ENCODE data around the gene TGM2. TPM values are rescaled to one million over a fixed set of nuclear protein-coding genes. Genes with fewer than 3 reads are reported as not detected.

TGM2 gene
- total RNA-seq, 2 experiments from 2014 or later: 0.06 to 0.27 TPM

DNA sequence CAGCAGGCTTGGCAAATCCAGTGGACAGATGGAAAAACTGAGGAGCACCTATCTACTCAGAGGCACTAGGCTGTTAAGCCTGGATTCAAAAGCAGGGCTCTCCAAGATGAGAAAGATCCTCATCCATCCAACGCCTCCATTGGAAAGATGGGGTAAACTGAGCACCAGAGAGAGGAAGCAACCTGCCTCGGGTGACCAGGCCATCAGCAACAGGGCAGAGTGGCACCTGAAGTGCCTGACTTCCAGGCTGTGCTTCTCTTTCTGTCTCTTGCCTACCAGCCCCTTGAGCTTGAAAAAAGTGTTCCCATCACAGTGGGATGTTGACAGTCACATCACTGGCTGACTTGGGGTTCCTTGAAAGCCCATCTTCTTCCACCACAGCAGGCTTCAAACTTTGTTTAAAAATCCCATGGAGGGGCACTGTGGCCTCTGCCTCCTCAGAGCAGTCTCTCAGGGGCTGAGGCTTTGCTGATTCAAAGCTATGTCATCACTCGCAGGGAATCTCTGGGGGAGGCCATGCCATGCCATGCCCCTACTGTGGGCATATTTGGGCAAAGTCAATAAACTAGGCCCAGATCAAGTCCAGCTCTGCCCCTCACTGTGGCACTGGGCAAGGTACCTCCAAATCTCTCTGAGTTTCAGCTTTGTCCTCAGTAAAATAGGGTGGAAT lies 44.8 kb upstream of the TGM2 start:
- Mint-ChIP-seq H3K9me3 (no peaks in the 10 kb centered on the region), H3K4me1 (ENCODE audit: low read depth) (no peaks in the 10 kb centered on the region), H3K4me3 (no peak overlapping the region), H3K36me3 (ENCODE audit: low read depth) (no peaks in the 10 kb centered on the region), H3K27ac (no peak overlapping the region), H3K27me3 (peaks cover 15% of the 10 kb centered on the region)
- intact Hi-C loops (cut with DNase I, micrococcal nuclease): no loop called here
- H3K9me3 ChIP-seq (ENCODE audit: control insufficient read depth in 1 of 2, insufficient read depth in 1 of 2, low read length in 2 of 2): no peaks in the 10 kb centered on the region
- ATAC-seq (ENCODE audit: poor library complexity): no peak
- peaks cover 2 to 6% of the 10 kb centered on the region in 2 experiments for H3K27me3 ChIP-seq (ENCODE audit: control insufficient read depth in 1 of 2, insufficient read depth in 2 of 2, low read length in 2 of 2)
- no peak overlapping the region for H3K4me3 ChIP-seq (ENCODE audit: low read length)
- ChIA-PET CTCF (no interaction called here), POLR2A (no interaction called here)
- H3K27ac ChIP-seq (ENCODE audit: low read depth in 1 of 2, low read length in 2 of 2): no peak overlapping the region
- DNase-seq: no peak
- no peaks in the 10 kb centered on the region for H3K4me1 ChIP-seq (ENCODE audit: insufficient read depth, low read length)
- TF ChIP-seq, protein P1, sequence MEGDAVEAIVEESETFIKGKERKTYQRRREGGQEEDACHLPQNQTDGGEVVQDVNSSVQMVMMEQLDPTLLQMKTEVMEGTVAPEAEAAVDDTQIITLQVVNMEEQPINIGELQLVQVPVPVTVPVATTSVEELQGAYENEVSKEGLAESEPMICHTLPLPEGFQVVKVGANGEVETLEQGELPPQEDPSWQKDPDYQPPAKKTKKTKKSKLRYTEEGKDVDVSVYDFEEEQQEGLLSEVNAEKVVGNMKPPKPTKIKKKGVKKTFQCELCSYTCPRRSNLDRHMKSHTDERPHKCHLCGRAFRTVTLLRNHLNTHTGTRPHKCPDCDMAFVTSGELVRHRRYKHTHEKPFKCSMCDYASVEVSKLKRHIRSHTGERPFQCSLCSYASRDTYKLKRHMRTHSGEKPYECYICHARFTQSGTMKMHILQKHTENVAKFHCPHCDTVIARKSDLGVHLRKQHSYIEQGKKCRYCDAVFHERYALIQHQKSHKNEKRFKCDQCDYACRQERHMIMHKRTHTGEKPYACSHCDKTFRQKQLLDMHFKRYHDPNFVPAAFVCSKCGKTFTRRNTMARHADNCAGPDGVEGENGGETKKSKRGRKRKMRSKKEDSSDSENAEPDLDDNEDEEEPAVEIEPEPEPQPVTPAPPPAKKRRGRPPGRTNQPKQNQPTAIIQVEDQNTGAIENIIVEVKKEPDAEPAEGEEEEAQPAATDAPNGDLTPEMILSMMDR (IDR thresholded peaks at IDR 0.05): no peak
- H3K36me3 ChIP-seq (ENCODE audit: insufficient read depth, low read length): no peaks in the 10 kb centered on the region

DNA sequence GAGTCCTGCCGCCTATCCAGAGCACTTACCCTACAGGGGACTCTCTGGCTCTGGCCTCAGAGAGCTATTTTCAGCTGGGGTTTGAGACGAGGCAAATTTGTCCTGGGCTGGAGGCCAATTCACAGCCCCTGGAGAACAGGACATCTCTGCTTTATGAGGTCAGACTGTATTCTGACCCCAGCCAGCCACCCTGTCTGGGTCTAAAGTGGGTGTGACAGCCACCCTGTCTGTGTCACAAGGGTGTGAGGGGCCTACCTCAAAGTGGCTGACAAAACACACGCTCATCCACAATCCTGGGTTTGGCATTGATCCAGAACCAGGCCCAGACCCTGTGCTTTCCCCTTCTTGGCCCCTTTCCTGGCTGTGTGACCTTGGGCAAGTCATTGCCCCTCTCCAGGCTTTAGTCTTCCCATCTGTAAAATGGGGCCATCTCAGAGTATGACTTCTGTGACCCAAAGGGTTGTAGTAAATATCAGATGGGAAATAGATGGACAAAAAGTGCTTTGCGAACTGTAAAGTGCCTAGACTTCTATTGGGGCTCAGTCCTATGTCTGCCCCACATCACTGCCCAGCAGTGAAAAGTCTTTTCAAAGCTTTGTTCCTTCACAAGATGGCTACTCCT lies 44.1 kb upstream of the TGM2 start:
- H3K9me3 Mint-ChIP-seq: no peaks in the 10 kb centered on the region
- H3K4me1 ChIP-seq (ENCODE audit: insufficient read depth, low read length): no peaks in the 10 kb centered on the region
- ChIA-PET POLR2A (no interaction called here), CTCF (no interaction called here)
- no peaks in the 10 kb centered on the region for H3K4me1 Mint-ChIP-seq (ENCODE audit: low read depth)
- DNase-seq: no peak
- no peaks in the 10 kb centered on the region for H3K9me3 ChIP-seq (ENCODE audit: control insufficient read depth in 1 of 2, insufficient read depth in 1 of 2, low read length in 2 of 2)
- no peak overlapping the region for H3K4me3 Mint-ChIP-seq
- no peaks in the 10 kb centered on the region for H3K36me3 ChIP-seq (ENCODE audit: insufficient read depth, low read length)
- no peak overlapping the region for H3K4me3 ChIP-seq (ENCODE audit: low read length)
- ATAC-seq (ENCODE audit: poor library complexity): no peak
- TF ChIP-seq, protein P1 (IDR thresholded peaks at IDR 0.05): no peak
- no peaks in the 10 kb centered on the region for H3K36me3 Mint-ChIP-seq (ENCODE audit: low read depth)
- intact Hi-C loops (cut with DNase I, micrococcal nuclease): no loop called here
- no peak overlapping the region for H3K27ac Mint-ChIP-seq
- H3K27ac ChIP-seq (ENCODE audit: low read depth in 1 of 2, low read length in 2 of 2): no peak overlapping the region
- H3K27me3 ChIP-seq (ENCODE audit: control insufficient read depth in 1 of 2, insufficient read depth in 2 of 2, low read length in 2 of 2): peaks cover 2 to 6% of the 10 kb centered on the region in 2 experiments
- peaks cover 12% of the 10 kb centered on the region for H3K27me3 Mint-ChIP-seq

DNA sequence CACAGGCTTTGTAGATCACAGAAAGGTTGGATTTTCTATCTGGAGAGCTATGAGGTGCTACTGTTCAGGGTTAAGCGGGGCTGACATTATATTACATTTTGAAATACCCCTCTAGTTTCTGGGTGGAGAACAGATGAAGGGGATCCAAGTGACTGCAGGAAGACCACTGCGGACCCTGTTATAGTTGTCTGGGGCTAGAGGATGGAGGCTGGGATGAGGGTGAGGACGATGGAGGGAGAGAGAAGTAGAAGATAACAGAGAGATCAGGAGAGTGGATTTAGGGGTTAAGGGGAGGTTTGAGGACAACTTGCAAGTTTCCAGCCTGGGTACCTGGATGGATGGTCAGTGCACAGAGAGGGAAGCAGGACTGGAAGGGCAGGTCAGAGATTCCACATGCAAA lies 43.5 kb upstream of the TGM2 start:
- no peak overlapping the region for H3K27ac Mint-ChIP-seq

More for the DNA sequence above, 43.5 kb upstream of the TGM2 start:
- H3K27me3 ChIP-seq (ENCODE audit: control insufficient read depth in 1 of 2, insufficient read depth in 2 of 2, low read length in 2 of 2): peaks cover 2 to 6% of the 10 kb centered on the region in 2 experiments
- intact Hi-C loops (cut with DNase I, micrococcal nuclease): no loop called here
- Mint-ChIP-seq H3K4me3 (no peak overlapping the region), H3K9me3 (no peaks in the 10 kb centered on the region), H3K4me1 (ENCODE audit: low read depth) (no peaks in the 10 kb centered on the region), H3K36me3 (ENCODE audit: low read depth) (no peaks in the 10 kb centered on the region), H3K27me3 (peaks cover 8% of the 10 kb centered on the region)
- CTCF ChIA-PET: no interaction called here
- DNase-seq (no peak), ATAC-seq (ENCODE audit: poor library complexity) (no peak)
- no peaks in the 10 kb centered on the region for H3K9me3 ChIP-seq (ENCODE audit: control insufficient read depth in 1 of 2, insufficient read depth in 1 of 2, low read length in 2 of 2)
- no peak overlapping the region for H3K4me3 ChIP-seq (ENCODE audit: low read length)
- POLR2A ChIA-PET: no interaction called here
- H3K27ac ChIP-seq (ENCODE audit: low read depth in 1 of 2, low read length in 2 of 2): no peak overlapping the region
- H3K36me3 ChIP-seq (ENCODE audit: insufficient read depth, low read length): no peaks in the 10 kb centered on the region
- TF ChIP-seq, protein P1 (IDR thresholded peaks at IDR 0.05): no peak
- H3K4me1 ChIP-seq (ENCODE audit: insufficient read depth, low read length): no peaks in the 10 kb centered on the region

Measured in CD4-positive, alpha-beta T cell (primary cell).